ENCODE results near the gene ZSCAN23. TPM values are rescaled to one million over a fixed set of nuclear protein-coding genes. Genes with fewer than 3 reads are reported as not detected.
"Not testable (repeated sequence)": the region's sequence is repeated elsewhere in the genome, so short reads cannot be mapped to it uniquely, and the experiment has no call there.

Gene ZSCAN23
- total RNA-seq, 2 donors from 2014 or later, result 5.3 to 5.7 TPM

GRCh38 chr6:28413681-28414080, 29.6 kb downstream of the ZSCAN23 start:
- Histone ChIP-seq H3K9me3 (no peaks in the 10 kb centered on the region), H3K4me1 (replicated peaks) (no peaks in the 10 kb centered on the region), H3K4me3 (no peak overlapping the region), H3K36me3 (no peaks in the 10 kb centered on the region), H3K27me3 (replicated peaks; ENCODE audit: insufficient read depth) (no peaks in the 10 kb centered on the region), H3K27ac (no peak overlapping the region)
- intact Hi-C loops (cut with DNase I), result no loop called here
- TF ChIP-seq POLR2A (IDR thresholded peaks at IDR 0.05), result no peak
- no peak for TF ChIP-seq POLR2AphosphoS5 (IDR thresholded peaks at IDR 0.05)
- TF ChIP-seq, protein P1, sequence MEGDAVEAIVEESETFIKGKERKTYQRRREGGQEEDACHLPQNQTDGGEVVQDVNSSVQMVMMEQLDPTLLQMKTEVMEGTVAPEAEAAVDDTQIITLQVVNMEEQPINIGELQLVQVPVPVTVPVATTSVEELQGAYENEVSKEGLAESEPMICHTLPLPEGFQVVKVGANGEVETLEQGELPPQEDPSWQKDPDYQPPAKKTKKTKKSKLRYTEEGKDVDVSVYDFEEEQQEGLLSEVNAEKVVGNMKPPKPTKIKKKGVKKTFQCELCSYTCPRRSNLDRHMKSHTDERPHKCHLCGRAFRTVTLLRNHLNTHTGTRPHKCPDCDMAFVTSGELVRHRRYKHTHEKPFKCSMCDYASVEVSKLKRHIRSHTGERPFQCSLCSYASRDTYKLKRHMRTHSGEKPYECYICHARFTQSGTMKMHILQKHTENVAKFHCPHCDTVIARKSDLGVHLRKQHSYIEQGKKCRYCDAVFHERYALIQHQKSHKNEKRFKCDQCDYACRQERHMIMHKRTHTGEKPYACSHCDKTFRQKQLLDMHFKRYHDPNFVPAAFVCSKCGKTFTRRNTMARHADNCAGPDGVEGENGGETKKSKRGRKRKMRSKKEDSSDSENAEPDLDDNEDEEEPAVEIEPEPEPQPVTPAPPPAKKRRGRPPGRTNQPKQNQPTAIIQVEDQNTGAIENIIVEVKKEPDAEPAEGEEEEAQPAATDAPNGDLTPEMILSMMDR (IDR thresholded peaks at IDR 0.05), result no peak
- no peak for DNase-seq (ENCODE audit: low spot score)

- WGBS, result 100% methylated on average over 2 of the region's 2 CpGs
- no peaks in the 10 kb centered on the region for H3K9me3 ChIP-seq
- intact Hi-C loops (cut with DNase I), result no loop called here
- no peaks in the 10 kb centered on the region for H3K4me1 ChIP-seq (replicated peaks)
- no peaks in the 10 kb centered on the region for H3K36me3 ChIP-seq
- no peak overlapping the region for H3K27ac ChIP-seq
- no peak for DNase-seq (ENCODE audit: low spot score)
- no peak for TF ChIP-seq POLR2AphosphoS5 (IDR thresholded peaks at IDR 0.05)
- no peak for TF ChIP-seq POLR2A (IDR thresholded peaks at IDR 0.05)
- H3K4me3 ChIP-seq, result no peak overlapping the region
- no peaks in the 10 kb centered on the region for H3K27me3 ChIP-seq (replicated peaks; ENCODE audit: insufficient read depth)
These were observed 32.5 kb downstream of the ZSCAN23 start for GRCh38 chr6:28410767-28411166.

DNA sequence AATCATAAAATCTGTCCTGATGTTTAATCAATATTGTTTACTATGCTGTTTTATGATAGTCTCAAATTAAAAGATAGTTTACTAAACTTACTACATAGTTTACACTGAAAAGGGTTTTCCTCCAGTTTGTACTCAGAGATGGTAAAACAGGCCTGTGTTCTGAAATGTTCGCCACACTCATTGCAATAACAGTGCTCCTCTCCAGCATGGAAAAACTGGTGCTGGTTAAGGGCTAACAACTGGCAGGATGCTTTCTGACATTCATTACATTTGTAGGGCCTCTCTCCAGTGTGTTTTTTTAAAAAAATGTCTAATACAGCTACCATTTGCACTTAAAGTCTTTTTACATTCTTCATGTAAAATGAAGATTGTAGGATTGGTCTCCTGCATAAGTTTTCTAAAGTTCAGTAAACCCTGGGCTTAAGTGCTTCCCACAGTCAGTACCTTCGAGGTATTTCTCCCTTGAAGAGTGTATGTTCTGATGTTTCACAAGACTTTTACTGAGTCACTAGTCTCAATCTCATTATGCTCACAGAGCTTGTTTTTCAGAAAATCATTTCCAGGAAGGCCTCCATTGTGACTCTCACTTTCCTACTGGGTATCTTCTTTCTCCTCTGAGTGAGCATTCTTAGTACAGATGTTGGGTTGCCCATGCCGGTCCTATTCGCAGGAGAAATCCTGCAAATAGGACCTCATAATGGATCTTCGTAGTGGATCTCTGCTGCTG, 35.1 kb downstream of the ZSCAN23 start:
- Histone ChIP-seq H3K4me1 (replicated peaks) (no peaks in the 10 kb centered on the region), H3K27me3 (replicated peaks; ENCODE audit: insufficient read depth) (no peaks in the 10 kb centered on the region), H3K36me3 (no peaks in the 10 kb centered on the region), H3K27ac (no peak overlapping the region), H3K9me3 (no peaks in the 10 kb centered on the region), H3K4me3 (no peak overlapping the region)
- intact Hi-C loops (cut with DNase I), result no loop called here
- TF ChIP-seq POLR2AphosphoS5 (IDR thresholded peaks at IDR 0.05) (no peak), POLR2A (IDR thresholded peaks at IDR 0.05) (no peak)
- TF ChIP-seq, protein P1 (IDR thresholded peaks at IDR 0.05), result no peak
- WGBS, result 86% methylated on average over 5 of the region's 5 CpGs
- no peak for DNase-seq (ENCODE audit: low spot score)

- TF ChIP-seq, protein P1 (IDR thresholded peaks at IDR 0.05), result no peak
- TF ChIP-seq POLR2AphosphoS5 (IDR thresholded peaks at IDR 0.05), result no peak
- no peak for TF ChIP-seq POLR2A (IDR thresholded peaks at IDR 0.05)
- intact Hi-C loops (cut with DNase I), result no loop called here
- Histone ChIP-seq H3K4me1 (replicated peaks) (no peaks in the 10 kb centered on the region), H3K36me3 (no peaks in the 10 kb centered on the region), H3K4me3 (no peak overlapping the region), H3K27me3 (replicated peaks; ENCODE audit: insufficient read depth) (no peaks in the 10 kb centered on the region), H3K9me3 (no peaks in the 10 kb centered on the region), H3K27ac (no peak overlapping the region)
- 60% methylated on average over 2 of the region's 2 CpGs for WGBS
- DNase-seq (ENCODE audit: low spot score), result no peak
These were observed 35.9 kb downstream of the ZSCAN23 start for GRCh38 chr6:28407401-28407800.

- H3K36me3 ChIP-seq; H3K27ac ChIP-seq; H3K27me3 ChIP-seq (replicated peaks; ENCODE audit: insufficient read depth); H3K4me1 ChIP-seq (replicated peaks); H3K9me3 ChIP-seq; intact Hi-C loops (cut with DNase I); DNase-seq (ENCODE audit: low spot score); H3K4me3 ChIP-seq: not testable (repeated sequence)
- whole genome bisulfite sequencing, result 91% methylated on average over 5 of the region's 5 CpGs
These were observed 39.4 kb downstream of the ZSCAN23 start for GRCh38 chr6:28403923-28404322.

DNA sequence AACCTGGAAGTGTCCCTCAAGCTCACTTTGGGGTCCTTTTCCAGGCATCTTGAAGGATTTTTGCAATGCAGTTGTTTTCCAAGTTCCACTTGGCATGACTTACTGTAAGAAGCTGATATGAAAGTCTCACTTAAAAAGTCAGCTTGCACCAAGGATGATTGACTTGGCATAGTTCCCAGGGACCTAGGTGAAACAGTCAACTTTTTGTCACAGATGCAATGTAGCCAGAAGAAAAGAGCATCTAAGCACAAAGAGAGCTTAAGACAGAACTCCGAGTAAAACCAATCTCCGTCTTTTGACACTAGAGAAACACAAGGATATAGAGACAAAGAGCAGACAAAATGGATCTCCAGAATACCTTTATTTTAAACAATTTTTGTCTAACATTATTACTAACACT, 41.1 kb downstream of the ZSCAN23 start:
- H3K27ac ChIP-seq, result no peak overlapping the region

More for the DNA sequence above, 41.1 kb downstream of the ZSCAN23 start:
- Histone ChIP-seq H3K4me1 (replicated peaks) (no peaks in the 10 kb centered on the region), H3K9me3 (no peaks in the 10 kb centered on the region), H3K36me3 (no peaks in the 10 kb centered on the region), H3K27me3 (replicated peaks; ENCODE audit: insufficient read depth) (no peaks in the 10 kb centered on the region), H3K4me3 (no peak overlapping the region)
- no peak for DNase-seq (ENCODE audit: low spot score)
- intact Hi-C loops (cut with DNase I), result no loop called here
- 54% methylated on average over 2 of the region's 2 CpGs for WGBS
- TF ChIP-seq, protein P1 (IDR thresholded peaks at IDR 0.05), result no peak
- no peak for TF ChIP-seq POLR2A (IDR thresholded peaks at IDR 0.05)
- TF ChIP-seq POLR2AphosphoS5 (IDR thresholded peaks at IDR 0.05), result no peak

All from prostate gland (tissue), 2 donors.